Stomach (tissue), 4 donors: Measurements from ENCODE around the gene NARS2.
"Not testable (repeated sequence)": the region's sequence is repeated elsewhere in the genome, so short reads cannot be mapped to it uniquely, and the experiment has no call there.

Experiments used
- POLR2A ChIP-seq, 4 donors: fragments of 450-650 bp; IDR thresholded peaks; one replicate each; pipeline ENCODE4 v1.6.1; 2016; ENCODE audit warnings: antibody characterized with exemption in 4 of 4, control low read depth in 2 of 4, mild to moderate bottlenecking in 1 of 4, moderate library complexity in 1 of 4
- POLR2AphosphoS5 ChIP-seq, 3 donors: sonication (generic); formaldehyde crosslinking; IDR thresholded peaks; one replicate each; pipeline ENCODE4 v1.6.1; 2016; ENCODE audit warnings: antibody characterized with exemption in 3 of 3

DNA sequence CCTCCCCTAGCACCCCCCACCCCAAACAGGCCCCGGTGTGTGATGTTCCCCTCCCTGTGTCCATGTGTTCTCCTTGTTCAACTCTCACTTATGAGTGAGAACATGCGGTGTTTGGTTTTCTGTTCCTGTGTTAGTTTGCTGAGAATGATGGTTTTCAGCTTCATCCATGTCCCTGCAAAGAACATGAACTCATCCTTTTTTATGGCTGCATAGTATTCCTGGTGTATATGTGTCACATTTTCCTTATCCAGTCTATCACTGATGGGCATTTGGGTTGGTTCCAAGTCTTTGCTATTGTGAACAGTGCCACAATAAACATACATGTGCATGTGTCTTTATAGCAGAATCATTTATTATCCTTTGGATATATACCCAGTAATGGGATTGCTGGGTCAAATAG is 22.9 kb upstream of the NARS2 start:
- not testable (repeated sequence) for TF ChIP-seq POLR2AphosphoS5, POLR2A (IDR thresholded peaks at IDR 0.05)
